ENCODE results near the gene SLC51A.
"Not testable (repeated sequence)": the region's sequence is repeated elsewhere in the genome, so short reads cannot be mapped to it uniquely, and the experiment has no call there.

The SLC51A gene

DNA sequence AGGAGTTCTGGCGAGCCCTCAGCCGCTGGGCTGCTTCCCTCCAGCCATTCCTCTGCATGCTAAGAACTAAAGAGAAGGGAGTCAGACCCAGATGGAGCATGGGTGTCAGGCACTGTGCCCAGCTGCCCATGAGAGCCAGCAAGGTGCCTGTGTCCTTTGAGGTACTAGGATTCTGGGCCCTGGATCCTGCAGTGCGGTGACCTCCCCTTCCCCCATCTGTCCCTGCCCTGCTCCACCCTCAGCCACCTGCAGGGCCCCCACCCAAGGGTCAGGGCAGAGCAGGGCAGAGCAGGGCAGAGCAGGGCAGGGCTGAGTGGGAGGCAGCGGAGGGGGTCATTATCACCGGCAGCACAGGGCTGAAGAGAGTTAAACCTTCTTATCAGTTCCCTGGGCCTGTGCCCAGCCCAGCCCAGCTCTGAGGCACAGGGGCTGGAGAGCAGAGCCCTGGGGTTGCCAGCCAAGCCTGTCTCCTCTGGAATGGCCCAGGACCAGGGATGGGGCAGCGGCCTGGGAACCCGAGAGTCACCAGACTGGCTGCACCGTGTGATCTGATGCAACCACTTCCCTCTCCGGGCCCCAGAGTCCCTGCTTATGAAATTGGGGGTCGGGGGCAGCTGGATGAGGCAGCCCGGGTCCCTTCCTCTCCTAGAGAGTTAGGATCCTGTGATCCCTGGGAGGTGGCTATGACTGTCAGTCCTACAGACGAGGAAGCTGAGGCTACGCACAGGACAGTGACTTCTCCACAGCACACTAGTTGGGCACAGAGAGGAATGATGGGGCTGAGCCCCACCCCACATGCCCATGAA, 22.4 kb upstream of the SLC51A start:
- DNase-seq, result no peak

DNA sequence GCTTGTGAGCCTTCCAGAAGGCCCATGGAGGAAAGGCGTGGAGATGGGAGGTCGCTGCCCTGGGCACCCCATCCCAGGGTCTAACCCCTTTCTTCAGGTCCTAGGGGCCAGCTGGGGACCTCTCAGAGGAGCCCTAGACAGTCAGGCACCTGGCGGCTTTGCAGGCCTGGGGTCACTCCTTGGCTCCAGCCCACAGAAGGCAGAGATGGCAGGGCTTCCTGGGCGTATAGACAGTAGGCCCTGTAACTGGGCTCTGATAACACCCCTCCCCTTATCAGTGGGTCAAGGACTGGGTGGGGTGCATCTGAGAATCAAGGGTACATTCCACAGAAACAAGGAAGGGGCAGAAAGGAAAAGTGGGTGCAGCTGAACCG, 21.8 kb upstream of the SLC51A start:
- DNase-seq, result no peak

DNA sequence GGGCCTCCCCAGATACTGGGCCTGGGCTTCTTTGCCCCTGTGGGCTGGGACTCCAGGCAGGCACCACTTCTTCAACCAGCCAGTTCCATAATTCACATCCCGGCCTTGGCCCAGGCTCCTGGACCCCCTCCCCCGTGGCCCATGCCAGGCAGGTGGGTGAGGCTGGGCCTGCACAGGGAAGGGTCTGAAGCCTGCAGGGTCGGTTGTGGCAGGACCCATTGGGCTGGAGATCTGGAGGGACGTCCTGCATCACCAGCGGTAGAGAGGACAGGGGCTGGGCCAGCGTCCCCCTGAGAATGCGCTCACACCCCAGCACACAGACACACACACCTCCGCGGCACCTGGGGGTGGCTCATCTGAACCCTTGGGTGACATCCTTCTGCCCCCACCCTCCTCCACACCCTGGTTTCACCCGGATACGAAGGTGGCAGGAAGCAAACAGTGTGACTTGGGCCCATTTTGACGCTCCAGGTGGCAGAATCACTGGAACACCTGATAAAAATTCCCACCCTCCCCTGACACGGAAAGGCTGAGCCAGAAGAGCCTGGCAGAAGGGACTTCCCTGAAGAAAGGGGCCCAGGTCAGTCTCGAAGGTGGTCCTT, 20.6 kb upstream of the SLC51A start:
- no peak for DNase-seq

DNA sequence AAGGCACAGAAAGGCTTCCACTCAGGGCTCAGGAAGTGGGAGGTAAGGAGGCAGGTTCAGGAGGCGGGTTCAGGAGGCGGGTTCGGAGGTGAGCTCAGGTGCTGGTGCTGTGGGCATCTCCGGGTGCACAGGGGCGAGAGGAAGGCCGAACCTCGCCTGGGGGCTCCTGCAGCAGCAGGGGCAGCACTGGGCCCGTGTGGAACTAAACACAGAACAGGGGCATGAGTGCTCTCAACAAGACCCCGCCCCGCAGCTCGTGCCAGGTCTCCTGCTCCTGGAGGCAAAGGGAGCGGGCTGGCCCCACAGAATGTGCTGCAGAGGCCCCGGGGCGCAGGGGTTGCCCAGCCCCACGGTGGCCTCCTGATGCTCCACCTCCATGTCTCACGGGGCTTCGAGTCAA, 18.8 kb upstream of the SLC51A start:
- DNase-seq, result no peak

DNA sequence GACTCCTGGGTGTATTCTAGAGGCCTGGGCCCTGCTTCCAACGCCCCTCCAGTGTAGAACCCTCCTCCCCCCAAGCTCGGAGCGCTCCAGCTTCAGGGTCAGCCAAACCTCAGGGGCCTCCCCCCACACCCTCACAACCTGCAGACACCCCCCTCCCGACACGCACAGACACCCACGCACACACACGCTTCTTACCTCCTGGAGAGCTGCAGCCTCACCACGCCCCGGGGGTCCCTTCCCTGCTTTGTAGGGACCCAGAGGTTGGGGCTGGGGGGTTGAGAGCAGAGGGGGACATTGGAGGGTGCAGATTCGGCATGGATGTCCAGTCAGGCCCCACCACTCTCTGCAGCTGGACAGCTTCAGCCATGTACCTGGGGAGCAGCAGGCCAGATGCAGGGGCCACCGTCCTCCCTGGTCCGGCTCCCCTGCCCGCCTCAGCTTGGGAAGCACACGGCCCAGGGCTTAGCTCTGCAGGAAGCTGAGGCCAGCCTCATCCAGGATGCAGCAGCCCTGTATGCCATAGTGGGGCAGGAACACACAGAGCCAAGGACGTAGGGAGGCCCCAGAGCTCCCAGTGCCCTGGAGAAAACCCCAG, 18.2 kb upstream of the SLC51A start:
- DNase-seq, result no peak

DNA sequence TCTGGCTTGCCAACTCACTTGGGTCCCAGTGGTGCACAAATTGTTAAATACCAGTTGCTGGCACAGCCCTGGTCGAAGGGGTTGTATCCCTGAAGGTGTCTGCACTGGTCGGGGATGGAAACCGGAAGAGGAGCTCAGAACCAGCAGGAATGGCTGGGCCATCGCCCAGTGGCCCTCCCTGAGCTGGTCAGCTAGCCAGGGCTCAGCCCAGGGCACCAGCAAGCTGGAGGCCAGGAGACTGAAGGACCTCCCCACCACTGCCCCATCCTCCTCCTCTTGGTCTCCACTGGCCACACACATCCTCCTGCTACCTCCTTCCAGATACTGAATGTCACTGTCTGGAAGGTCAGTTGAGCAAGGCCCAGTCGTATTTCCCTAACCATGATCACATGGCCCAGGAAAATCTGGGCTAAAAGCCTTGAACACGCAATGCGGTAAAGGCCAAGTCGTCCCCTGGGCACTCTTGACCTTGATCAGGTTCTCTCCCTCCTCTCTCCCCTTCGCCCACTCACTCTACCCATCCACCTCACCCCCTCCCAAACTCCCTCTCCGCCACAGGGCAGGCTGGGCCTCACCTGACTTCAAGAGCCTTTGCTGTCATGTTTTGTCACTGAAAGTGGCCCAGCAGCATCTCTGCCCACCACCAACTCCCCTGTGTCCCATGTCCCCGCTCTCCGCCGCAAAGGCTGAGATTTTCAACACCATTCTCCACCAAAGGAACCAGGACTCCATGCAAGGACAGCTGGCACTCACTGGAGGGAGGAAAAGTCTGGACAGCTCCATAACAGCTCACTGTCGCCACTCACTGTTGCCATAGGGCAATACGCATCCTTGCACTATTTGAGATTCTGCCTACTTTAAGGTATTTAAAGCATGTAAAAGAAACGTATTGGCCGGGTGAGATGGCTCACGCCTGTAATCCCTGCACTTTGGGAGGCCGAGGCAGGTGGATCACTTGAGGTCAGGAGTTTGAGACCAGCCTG, 17.3 kb upstream of the SLC51A start:
- no peak for DNase-seq

DNA sequence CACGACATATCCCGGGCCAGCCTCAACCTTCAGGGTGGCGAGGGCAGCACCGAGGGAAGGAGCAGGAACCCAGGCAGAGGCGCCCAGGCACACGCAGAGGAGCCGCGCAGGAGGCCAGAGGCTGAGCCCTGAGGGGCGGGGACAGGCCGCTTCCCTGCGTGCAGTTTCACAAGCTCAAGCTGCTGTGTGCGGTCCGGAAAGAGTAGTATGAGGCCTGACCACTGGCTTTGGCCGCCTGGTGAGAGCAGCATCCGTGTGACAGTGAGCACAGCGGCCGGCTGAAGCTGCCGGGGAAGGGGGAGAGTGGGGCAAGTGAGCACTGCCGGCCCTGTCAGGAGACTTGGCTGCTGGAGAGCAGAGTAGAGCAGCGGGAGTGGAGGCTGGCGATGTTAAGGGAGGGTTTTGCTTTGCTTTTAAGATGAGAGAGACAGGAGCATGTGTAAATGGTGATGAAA, 13.8 kb upstream of the SLC51A start:
- DNase-seq, result peak; percentile 68

DNA sequence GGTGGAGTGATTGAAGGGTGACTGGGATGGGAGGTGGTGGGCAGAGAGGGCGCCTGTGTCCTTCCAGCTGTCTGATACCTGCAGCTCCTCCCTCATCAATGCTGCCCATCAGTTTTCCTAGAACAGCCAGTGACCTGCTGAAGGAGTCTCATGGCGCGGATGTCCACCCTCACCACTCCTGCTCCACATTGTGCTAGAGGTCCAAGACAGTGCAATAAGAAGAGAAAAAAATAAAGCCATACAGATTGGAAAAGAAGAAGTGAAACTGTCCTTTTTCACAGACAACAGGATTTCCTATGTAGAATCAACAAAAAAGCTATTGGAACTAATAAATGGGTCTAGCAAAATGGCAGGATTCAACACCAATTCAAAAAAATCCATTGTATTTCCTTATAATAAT, 12.5 kb upstream of the SLC51A start:
- no peak for DNase-seq

DNA sequence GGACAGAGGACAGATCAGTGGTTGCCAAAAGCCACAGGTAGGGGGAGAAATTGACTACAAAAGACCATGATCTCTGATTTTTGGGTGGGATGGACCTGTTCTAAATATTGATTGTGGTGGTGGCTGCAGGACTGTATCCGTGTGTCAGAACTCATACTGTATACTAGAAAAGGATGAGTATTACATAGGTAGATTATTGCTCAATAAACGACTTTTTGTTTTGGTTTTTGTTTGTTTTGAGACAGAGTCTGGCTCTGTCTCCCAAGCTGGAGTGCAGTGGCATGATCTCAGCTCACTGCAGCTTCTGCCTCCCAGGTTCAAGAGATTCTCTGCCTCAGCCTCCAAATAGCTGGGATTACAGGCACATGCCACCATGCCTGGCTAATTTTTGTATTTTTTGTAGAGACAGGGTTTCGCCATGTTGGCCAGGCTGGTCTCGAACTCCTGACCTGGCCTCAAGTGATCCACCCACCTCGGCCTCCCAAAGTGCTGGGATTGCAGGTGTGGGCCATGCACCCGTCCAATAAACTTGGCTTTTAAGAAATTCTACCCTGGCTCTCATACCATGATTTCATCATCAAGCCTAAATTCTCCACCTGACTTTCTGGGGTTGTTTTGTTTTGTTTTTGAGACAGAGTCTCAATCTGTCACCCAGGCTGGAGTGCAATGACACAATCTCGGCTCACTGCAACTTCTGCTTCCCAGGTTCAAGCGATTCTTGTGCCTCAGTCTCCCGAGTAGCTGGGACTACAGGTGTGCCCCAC, 10.7 kb upstream of the SLC51A start:
- not testable (repeated sequence) for DNase-seq

DNA sequence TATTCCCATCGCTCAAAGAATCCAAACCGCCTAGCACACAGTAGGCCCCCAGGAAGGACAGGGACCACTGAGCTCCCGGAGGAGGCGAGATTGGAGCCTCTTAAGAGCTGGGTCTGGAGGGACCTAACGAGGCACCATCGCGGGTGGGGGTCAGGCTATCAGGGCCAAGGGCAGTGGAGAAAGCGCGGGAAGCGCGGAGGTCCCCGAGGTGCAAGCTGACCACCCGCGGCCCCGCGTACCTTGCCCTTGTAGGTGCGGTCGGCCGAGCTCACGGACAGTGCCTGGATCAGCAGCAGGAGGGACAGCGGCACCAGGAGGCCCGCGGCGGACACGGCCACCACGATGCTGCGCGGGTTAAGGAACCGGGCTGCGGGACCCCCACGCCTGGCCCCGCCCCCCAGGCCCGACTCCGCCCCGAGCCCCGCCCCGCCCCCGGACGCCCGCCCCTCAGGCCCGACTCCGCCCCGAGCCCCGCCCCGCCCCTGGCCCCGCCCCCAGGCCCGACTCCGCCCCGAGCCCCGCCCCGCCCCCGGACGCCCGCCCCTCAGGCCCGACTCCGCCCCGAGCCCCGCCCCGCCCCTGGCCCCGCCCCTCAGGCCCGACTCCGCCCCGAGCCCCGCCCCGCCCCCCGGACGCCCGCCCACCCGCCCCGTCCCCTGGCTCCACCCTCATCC, 9.0 kb upstream of the SLC51A start:
- DNase-seq, result no peak

DNA sequence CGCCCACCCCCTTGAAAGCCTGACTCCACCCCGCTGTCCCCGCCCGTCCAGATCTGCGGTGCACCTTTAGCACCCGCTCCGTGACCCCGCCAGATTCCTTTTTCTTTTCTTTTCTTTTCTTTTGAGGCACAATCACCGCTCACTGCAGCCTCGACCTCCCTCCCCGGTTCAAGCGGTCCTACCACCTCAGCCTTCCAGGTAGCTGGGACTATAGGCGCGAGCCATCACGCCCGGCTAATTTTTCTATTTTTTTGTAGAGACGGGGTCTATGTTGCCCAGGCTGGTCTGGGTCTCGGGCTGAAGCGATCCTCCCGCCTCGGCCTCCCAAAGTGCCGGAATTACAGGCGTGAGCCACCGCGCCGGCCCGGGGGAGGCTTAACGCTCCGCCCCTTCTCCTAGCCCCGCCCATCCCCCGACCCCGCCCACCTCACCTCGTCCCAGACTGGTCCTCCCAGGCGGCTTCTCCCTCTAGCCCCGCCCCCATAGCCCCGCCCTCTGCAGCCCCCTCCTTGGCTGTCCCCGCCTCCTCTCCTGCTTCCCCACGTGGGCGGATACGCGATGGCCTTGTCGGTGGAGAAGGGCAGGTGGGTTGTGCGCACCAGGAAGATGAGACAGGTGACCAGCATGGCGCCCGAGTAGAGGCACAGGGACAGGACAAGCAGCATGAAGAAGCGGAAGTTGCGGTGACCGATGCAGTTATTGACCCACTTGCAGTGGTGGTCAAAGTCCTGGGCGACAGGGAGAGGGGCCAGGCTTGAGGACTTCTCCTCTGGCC, 8.3 kb upstream of the SLC51A start:
- peak; percentile 28 for DNase-seq

DNA sequence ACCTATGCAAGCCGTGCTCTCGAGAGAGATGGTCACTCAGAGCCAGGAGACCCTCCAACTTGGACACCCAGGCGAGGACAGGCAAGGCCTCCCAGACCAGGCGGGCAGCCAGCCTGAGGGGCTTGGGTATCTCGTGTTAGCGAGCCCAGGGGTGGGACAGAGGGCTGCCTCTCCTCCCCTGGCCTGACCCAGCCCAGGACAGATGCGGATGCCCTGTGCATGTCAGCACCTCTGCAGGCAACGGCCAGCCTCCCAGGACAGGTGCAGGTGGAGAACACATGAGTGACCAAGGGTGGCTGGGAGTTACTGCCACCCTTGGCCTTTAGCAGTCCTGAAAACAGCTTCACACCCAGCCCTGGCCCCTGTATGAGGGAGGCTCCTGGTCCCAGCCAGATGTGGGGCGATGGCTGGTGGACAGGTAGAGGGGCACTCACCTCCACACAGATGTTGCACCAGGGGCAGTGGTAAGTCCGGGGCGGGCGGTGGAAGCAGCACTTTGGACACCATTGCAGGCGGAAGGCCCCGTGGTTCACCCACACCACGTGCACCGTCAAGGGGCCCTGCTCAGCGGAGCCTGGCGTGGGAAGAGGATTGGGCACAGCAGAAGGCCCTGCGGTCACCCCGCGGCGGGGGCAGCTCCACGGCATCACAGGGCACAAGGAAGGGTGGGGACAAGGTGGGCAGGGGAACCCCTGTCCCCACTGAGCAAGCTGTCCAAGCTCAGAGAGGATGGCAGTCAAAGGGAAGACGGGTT, 7.2 kb upstream of the SLC51A start:
- no peak for DNase-seq

DNA sequence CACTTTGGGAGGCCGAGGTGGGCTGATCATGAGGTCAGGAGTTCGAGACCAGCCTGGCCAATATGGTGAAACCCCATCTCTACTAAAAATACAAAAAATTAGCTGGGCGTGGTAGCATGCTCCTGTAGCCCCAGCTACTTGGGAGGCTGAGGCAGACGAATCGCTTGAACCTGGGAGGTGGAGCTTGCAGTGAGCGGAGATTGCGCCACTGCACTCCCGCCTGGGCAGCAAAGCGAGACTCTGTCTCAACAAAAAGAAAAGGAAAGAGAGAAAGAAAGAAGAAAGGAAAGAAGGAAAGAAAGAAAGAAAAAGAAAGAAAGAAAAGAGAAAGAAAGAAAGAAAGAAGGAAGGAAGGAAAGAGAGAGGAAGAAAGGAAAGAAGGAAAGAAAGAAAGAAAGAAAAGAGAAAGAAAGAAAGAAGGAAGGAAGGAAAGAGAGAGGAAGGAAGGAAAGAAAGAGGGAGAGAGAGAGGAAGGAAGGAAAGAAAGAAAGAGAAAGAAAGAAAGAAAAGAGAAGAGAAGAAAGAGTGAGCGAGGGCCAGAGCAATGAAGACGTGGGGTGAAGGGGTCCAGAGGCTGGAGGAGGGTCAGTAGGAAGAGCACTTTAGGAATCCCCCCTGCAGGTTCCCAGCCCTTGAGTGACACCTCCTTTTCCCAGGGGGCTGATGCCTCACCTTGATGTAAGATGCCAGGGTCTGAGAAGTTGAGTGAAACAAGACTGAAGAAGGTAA, 6.2 kb upstream of the SLC51A start:
- DNase-seq, result not testable (repeated sequence)

DNA sequence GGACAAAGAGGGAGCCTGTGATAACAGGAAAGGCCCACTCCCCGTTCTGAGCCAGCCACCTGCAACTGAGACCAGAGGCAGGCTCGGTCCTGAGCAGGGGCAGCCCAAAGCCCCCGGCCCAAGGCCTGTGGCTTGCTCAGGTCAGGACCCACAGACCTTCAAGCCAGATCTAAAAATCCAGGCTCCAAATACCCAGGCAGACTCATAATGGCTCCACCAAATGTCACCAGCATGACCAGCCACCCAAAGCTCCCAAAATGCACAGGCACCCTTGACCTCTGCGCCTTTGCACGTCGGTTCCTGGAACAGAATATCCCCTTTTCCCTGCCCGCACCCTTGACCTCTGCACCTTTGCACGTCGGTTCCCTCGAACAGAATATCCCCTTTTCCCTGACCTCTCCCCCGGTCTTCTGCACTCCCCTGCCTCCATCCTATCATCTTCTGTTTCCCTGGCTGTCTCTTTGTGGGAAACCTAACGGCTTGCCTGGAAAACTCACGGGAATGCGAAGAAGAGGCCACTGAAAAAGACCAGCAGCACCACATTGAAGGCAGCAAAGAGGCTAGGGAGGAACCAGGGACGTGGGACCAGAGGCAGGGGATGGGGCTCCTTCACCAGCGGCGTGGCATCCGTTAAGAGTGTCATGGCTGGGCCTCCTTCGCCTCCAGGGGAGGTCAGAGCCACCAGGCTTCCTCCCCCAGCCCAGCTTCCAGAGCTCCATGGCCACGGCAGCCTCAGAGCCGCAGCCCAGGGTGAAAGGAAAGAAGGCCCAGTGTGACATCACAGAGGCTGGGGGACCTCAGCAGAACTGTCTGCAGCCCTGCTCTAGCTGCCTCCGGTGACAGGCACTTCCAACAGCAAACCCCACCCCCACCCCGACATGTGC, 5.4 kb upstream of the SLC51A start, which contains the start of gene ZDHHC19:
Gene ZDHHC19, minus strand, starts transcription at position 728 of the 884 bp plus-strand sequence. Its CDS starts 85 bp downstream, at position 643.
- no peak for DNase-seq

DNA sequence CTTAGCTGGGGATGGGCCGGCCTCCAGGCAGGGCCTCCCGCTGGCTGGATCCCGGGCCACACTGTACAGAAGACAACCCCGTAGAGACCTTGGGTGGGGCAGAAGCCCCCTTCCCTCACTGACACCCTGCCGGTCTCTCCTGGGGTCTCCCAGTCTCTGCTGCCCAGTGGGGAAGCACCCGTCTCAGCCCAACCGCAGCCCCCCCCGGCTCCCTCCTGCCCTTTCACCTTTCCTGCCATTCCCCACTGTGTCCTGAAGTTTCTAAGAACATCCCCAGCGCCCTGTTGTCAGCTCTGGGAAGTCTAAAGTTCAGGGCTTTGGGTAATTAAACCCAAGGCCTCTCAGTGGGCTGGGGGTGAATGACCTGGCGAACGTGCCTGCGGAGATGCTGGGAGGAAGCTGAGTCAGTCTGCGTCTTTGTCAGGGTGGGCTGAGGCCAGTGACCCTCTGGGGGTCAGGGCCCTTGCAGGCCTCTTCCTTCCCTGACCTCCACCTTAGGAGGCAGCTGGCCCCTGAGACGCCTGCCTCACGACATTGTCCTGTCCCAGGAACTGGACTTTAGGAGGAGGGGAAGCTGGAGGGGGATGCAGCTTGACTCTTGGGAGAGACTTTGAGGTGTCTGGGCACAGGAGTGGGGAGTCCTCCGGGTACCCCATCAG, 1.4 kb upstream of the SLC51A start:
- no peak for DNase-seq

DNA sequence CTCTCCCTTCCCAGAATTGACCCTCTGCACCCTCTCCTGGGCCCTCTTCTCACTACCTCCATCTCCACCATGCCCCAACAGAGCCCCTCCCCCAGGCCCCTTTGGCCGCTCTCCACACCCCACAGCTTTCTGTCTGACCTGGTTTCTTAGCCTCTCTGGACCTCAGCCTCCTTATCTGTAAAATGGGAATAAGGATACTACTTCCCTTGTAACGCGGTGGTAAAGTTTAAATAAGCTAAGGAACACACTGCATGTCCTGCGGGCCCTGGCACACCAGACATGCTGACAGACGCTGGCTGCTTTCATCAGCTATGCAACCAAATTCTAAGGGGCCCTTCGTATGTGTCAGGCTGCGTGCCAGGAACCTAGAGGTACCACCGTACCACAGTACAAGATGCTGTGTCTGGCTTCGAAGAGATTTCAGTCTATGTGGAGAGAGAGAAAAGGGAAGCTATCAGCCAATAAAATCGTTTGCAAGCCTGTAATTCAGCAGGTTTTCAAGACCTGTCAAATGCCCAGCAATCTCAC, 777 bp upstream of the SLC51A start:
- DNase-seq, result no peak

DNA sequence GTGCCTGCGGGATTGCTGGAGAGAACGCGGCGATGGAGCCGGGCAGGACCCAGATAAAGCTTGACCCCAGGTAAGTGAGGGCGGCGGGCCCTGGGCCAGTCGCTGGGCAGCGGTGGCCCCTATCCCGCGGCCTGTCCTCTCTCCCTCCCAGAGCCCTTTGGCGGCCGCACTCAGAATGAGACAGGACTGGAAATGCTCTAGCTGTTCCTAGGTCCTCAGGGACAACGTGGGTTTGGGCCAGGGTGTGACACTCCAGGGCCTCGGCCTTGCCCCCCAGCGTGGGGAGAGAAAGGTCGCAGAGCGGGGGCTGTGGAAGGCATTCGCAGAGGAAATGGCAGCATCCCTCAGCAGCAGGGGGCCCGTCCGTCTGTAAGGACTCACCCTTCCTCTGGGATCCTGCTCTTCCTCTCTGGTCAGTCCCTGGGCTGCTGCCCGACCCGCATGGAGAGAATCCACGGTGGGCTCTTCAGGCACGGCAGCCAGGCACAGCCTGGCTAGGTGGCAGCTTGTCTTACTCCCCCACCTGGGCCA, 412 bp downstream of the SLC51A start:
- no peak for DNase-seq

Data from fibroblast of skin of scalp (primary cell).